ENCODE results near the gene KSR1. TPM values are rescaled to one million over a fixed set of nuclear protein-coding genes. Genes with fewer than 3 reads are reported as not detected.
"Not testable (repeated sequence)": the region's sequence is repeated elsewhere in the genome, so short reads cannot be mapped to it uniquely, and the experiment has no call there.

Gene KSR1
- total RNA-seq, 1 donor from 2014 or later = 114 TPM

GRCh38 chr17:27671591-27671910 lies 215.3 kb downstream of the KSR1 start:
- no peak for TF ChIP-seq CTCF (IDR thresholded peaks at IDR 0.05)
- ATAC-seq (ENCODE audit: low read depth) = no peak
- Mint-ChIP-seq H3K27me3 (no peaks in the 10 kb centered on the region), H3K4me1 (no peaks in the 10 kb centered on the region), H3K36me3 (ENCODE audit: low read depth) (no peaks in the 10 kb centered on the region), H3K9me3 (no peaks in the 10 kb centered on the region), H3K27ac (no peak overlapping the region), H3K4me3 (no peak overlapping the region)
- POLR2A ChIA-PET = no interaction called here
- intact Hi-C loops (cut with micrococcal nuclease) = no loop called here
- DNase-seq = no peak
- CTCF ChIA-PET = no interaction called here

GRCh38 chr17:27671977-27672480 lies 215.8 kb downstream of the KSR1 start:
- DNase-seq; H3K27me3 Mint-ChIP-seq; ATAC-seq (ENCODE audit: low read depth); H3K4me1 Mint-ChIP-seq; intact Hi-C loops (cut with micrococcal nuclease); CTCF ChIA-PET; H3K36me3 Mint-ChIP-seq (ENCODE audit: low read depth); H3K9me3 Mint-ChIP-seq; POLR2A ChIA-PET; H3K4me3 Mint-ChIP-seq; H3K27ac Mint-ChIP-seq: not testable (repeated sequence)

- no peaks in the 10 kb centered on the region for H3K9me3 Mint-ChIP-seq
- H3K27ac Mint-ChIP-seq = no peak overlapping the region
- no peak overlapping the region for H3K4me3 Mint-ChIP-seq
- ChIA-PET POLR2A (no interaction called here), CTCF (no interaction called here)
- no peaks in the 10 kb centered on the region for H3K27me3 Mint-ChIP-seq
- ATAC-seq (ENCODE audit: low read depth) = no peak
- no peak for DNase-seq
- H3K4me1 Mint-ChIP-seq = no peaks in the 10 kb centered on the region
- intact Hi-C loops (cut with micrococcal nuclease) = no loop called here
- TF ChIP-seq CTCF (IDR thresholded peaks at IDR 0.05) = no peak
- no peaks in the 10 kb centered on the region for H3K36me3 Mint-ChIP-seq (ENCODE audit: low read depth)
Measured at GRCh38 chr17:27674335-27674734, 218.1 kb downstream of the KSR1 start.

Other genes starting within 250 kb of the KSR1 start
- 115 and 125 TPM in 2 replicates for gene WSB1, start 162.3 kb upstream of the KSR1 start, total RNA-seq
- gene LGALS9, start 174.7 kb downstream of the KSR1 start, total RNA-seq = 76.8 and 79.9 TPM in 2 replicates